GM18867 (cell line): ENCODE results near the gene FBXO3.

Experiments used
- ATAC-seq: cut with Tn5 transposase; IDR thresholded peaks from one replicate; pipeline ENCODE4 v1.9.1; 2021; ENCODE audit warnings: mild to moderate bottlenecking, moderate library complexity; ENCODE audit not compliant: unreplicated experiment

FBXO3 gene

DNA sequence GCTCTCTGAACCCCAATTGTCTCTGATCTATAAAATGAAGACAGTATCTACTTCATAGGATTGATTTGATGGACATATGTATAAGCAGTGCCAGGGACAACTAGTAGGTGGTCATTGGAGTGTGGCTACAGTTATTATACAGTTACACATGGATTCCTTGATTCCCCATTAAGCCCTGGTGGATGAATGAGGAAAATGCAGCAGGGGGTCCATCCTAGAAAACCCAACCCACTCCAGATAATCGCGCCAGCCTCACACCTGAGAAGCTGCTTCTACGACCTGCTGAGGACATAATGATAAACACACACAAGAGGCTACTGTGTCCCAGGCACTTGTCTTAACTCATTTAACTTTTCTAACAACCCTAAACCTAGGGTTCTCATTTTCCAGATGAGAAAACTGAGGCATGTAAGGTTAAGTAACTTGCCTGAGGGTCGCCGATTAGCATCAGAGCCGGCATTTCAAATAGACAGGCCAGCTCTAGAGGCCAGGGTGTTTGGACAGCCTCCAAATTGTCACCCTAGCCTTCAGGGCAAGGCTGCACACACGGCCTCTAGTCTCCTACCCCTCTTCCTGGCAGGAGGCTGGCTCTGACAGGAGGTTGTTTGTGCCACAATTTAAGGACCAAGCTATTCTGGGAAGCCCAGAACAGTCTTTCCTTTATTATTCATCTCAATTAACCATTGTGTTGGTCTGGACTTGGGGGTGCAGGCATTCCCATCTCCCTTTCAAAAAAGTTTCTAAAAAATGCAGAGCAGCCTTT is 69.9 kb downstream of the FBXO3 start:
- ATAC-seq: no peak

DNA sequence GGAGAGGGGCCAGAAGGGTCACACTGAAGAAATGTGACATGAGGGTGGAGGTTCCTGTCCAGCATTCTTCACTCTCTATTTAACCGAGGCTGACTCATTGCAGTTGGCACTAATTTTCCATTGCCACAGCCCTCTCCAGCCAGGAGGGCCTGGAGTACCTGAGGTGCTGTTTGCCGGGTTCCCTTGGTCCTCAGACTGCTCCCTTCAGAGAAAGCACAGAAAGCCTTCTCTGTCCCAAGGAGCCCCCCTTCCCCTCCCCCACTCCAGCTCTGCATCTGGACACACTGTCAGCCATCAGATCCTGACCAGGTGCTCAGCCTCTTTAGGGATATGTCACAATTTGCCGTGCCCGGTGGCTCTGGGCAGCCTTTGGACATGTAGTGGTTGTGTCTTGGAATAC is 70.5 kb downstream of the FBXO3 start:
- ATAC-seq: no peak

DNA sequence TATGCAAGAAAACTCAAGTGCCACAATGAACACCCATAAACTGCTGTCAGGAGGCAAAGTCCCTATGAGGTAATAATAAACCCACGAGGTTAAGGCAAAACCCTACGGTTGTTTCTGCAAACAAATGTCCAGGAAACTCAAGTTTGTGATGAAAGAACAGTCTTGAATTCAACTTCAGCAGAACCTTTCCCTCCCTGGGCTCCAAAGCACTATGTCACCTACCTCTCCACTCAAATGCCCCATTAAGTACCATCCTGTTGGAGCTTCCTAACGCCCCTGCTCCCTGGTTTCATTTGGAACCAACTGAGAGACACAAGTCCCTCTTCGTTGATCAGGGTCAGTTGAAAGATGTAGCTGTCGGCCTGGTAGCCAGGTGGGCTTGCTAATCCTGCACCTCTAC is 71.1 kb downstream of the FBXO3 start:
- ATAC-seq: no peak

DNA sequence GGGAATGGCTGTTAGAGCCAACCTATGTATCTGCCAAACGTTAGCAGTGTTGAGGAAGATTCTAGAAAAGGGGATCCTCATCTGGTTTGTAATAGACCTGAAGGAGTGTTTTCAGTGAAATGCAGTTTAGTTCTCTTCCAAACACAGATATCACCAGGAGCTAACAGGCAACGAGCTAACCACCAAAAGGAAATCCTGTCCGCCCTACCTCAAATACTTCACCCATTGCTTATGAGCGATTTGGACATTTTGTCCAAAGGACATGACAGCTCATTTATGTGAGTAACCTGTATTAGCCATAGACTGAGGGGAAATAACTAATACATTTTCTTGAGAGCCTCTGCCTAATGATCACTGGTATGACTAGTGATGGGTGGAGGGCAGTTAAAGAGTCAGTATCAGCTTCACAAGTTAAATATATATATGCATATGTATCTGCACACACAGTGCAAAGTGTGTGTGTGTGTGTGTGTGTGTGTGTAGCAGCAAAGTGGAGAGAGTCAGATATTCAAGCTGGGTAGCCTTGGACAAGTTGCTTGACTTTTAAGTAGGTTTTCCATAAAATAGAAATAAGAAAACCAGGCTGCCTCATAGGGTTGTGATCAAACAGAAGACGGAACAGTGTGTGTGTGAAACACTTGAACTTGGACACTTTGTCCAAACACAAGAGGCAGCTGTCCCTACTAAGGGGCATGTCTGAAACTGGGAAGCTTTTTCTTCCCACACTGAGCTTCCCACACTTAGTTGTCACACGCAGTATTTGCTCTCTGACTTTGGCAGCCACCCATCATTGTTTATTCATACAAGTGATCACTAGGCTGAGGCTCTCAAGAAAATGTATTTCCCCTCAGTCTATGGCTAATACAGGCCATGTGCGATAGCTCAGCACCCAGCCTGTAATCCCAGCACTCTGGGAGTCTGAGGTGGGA is 72.8 kb downstream of the FBXO3 start:
- ATAC-seq: no peak

DNA sequence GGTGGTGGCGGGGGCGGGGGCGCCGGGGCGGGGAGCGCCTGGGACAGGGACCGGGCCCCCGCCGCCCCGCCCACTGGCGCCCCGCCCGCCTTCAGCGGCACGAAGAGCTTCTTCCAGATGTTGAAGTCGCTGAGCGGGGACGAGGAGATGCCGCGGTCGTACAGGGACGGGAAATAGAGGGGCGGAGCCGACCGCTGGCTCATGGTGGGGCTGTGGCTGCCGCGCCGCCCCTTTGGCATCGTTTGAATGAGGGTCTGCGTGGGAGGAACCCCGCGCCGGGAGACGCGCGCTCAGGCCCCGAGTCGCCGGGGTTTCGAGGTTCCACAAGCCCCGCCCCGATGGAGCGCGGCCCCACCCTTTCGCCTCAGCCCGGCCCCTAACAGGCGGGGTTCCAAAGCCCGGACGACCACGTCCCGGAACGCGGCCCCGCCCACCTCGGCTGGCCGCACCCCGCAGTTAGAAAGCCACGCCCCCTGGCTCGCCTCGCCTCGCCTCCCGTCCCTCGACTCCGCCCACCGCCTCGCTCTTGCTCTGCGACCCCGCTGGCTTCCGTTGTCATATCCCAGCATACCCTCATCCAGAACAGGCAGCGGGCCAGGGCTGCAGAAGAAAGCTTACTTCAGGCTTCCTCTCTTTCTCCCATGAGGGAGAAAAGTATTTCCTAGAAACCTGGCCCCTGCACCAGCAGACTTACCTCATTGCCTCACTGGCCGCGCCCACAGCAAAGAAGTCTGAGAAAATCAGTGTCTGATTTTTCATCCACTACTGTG is 73.6 kb downstream of the FBXO3 start, which contains the start of gene C11orf91:
TSS of gene C11orf91 (minus strand) at position 325 of the 770 bp plus-strand sequence. CDS start at position 239, 86 bp downstream.
- ATAC-seq: peak; percentile 95

DNA sequence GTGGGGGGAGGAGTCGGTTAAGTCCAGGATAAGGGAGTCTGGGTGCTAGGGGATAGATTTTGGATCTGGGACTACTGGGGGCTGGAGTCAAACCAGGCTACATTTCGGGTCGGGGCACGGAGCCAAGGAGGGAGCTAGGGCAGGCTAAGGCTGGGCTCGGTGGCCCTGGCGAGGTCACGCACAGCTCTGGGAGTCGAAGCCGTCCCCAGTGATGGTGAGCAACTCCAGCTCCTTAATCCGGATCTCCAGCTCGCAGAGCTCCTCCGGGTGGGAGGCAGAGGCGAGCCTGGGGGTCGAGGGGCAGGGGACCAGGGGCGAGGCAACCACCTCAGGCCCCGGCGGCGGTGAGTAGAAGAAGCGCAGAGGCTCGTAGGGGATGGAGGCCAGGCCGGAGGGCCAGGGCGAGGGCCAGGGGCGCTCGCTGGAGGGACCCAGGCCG is 74.2 kb downstream of the FBXO3 start:
- no peak for ATAC-seq

DNA sequence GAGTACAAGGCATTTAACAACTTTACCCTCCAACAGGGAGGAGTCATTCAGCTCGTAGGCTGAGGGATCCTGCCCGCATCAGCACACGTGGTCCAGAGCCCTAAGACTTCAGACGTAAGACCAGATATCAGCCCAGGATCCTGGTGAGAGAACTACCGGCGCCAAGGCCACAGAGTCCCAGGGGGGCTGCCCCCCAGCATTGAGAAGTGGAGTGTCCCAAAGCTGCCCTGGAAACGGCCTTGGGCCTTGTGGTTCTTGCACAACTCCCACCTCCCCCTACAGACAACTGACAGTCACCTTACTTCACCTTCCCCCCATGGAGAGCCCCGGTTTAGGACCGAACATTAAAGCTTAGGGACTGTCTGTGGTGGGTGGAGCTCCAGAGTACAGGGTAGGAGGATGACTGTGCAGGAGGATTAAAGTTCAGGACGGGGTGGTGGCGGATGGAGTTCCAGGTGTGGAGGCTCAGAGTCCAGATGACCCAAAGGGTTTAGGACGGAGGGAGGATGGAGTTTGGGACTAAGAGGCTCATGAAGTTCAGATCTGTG is 74.7 kb downstream of the FBXO3 start:
- ATAC-seq: no peak

DNA sequence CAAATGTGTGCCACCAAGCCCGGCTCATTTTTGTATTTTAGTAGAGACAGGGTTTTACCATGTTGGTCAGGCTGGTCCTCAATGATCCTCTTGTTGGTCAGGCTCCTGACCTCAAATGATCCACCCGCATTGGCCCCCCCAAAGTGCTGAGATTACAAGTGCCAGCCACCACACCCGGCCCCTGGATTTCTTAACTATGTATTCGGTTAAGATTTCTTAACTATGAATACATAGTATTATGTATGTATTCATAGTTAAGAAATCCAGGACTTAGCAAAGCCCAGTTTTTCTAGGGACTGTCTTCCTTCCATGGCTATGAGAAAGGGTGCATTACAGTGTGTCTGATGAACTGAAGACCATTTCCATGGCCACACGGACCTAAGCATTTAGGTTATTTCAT is 75.4 kb downstream of the FBXO3 start:
- no peak for ATAC-seq

DNA sequence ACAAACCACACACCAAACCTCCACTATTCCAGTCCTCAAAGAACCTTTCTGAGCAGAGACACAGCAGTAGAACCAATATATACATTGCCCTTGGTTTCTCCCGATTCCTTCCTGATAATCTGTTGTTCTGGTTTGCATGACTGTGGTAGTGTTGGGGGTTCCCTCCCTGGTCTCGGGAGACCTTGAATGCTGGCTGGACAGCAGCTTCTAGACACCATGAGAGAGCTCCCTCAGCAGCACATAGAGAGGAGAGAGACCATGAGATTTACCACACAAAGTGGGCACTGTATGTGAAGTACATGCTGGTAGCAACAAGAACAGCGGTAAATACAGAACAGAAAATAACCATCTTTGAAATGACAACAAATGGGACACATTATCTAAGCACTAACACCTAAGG is 76.3 kb downstream of the FBXO3 start:
- ATAC-seq: no peak

DNA sequence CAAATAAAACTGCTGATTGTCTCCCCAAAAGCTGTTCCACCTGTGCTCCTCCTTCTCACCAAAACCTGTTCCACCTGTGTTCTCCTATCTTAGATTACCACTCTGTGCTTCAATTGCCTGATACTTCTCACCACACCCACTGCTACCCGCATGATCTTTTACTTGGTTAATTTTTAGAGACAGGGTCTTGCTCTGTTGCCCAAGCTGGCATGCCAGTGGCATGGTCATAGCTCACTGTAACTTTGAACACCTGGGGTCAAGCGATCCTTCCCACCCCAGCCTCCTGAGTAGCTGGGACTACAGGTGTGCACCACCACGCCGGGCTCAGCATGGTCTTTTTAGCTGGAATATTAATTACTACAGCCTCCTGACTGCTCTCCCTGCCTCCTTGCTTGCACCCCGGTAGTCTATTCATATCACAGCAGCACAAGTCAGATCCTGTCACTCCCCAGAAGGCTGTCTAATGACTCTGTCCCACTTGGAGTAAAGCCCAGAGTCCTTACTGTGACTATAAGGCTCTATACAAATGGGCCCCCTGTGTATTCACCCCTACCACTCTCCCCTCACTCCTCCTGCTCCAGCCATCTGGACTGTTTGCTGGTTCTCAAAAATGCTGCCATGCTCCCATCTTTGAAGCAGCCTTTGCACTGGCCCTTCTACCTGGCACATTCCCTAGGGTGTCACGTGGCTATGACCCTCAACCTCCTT is 77.2 kb downstream of the FBXO3 start:
- ATAC-seq: no peak

DNA sequence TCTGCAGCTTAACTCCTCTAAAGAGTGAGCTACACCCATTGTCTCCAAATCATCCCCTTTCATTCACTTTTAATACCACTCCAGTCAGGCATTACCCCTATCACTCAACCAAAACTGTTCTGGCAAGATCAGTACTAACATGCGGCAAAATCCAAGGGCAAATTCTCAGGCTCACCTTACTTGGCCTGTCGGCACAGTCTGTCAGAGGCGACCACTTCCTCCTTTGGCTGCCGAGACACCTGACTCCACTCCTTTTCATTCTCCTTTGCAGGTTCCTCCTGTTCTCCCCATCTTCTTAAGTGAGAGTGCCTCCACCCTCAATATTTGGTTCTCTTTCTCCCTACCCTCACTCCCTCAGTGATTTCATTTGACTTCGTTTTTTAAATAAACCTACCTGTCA is 77.9 kb downstream of the FBXO3 start:
- ATAC-seq: no peak

DNA sequence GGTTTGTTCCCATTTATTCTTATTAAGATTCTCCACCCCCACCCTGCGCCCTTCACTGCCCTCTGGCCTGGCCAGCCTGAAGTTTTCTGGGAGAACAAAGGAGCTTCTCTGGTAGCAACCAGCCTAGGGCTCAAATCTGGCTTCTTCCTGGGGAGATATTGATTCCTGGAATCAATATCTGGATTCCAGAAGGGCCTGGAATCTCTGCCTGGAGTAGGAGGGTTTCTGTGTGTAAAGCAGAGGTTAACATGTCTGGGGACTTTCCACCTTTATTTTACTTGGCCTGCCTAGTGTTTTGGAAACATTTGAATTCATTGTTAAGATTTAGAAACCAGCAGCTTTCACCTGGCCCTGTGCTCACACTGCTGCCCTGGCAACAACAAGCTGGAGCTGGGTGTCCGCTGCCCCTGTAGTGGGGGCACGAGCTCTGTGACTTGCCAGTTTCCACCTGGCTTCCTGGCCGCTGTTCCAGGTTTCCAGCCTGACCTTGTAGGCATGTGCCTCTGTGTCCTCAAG is 79.2 kb downstream of the FBXO3 start:
- ATAC-seq: no peak

DNA sequence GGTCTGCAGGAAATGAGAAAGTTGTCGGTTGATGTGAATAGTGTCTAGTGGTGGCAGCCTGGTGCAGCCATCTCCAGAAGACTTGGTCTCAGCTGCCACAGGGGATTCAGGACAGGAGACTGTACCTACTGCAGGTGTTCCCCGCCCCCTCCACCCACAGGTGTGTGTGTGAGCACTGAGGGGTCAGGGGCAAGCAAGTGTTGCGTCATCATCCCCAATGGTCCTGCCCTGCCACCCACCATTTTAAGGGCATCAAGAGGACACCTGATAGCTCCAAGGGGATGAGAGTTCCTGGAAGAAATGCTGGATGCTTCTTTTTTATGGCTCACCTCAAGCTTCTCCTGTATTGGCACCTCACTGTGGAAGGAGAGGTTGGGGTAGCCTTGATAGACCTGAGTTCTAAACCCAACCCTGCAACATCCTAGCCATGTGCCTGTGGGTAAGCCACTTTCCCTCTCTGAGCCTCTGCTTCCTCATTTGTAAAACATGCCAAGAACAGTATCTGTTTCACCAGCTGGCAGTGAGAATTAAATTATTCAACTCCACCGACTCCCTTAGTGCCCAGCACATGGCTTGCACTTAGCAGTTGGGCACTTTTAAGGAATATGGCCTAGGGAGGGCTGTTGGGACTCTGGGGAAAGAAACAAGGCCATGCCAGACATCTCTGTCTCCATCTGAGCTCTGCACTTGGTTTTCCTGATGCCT is 79.8 kb downstream of the FBXO3 start:
- ATAC-seq: no peak

DNA sequence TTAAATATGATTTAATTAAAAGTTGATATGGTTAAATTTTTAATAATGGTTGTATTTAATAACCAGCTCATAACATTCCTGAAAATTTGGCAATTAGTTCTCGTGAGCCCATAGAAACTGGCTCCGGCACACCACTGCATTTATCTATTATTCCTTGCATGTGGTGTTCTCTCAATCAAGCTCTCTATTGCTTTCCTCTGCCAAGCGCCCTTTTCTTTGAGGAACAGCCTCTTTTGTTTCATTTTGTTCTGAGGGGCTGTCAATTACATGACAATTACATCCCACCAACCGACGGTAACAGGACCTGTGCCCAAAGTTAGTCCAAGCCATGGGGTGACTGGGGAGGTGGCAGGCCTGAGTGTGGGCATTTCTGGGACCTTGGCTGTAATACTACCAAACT is 81.8 kb downstream of the FBXO3 start:
- ATAC-seq: no peak

DNA sequence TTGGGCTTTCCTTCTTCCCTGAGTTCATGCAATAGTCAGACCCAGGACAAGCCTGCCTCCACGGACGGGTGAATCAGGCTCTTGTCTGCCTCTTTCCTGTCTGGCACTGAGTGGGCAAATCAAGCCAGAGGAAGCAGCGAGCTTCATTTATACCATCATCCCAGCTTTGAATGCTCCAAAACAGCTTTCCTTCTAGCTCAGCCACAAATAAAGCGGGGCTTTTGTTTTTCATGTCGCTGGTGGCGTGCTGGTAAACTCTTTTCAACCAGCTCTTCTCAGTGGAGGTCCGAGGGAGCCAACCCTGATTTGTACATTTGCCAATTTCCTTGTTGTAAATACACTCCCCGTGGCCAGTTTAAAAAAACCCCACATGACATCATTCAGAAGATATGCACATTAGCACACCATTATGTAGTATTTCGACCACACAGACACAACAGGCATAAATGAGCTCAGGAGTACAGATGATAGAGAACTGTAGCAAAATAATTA is 82.3 kb downstream of the FBXO3 start:
- no peak for ATAC-seq

DNA sequence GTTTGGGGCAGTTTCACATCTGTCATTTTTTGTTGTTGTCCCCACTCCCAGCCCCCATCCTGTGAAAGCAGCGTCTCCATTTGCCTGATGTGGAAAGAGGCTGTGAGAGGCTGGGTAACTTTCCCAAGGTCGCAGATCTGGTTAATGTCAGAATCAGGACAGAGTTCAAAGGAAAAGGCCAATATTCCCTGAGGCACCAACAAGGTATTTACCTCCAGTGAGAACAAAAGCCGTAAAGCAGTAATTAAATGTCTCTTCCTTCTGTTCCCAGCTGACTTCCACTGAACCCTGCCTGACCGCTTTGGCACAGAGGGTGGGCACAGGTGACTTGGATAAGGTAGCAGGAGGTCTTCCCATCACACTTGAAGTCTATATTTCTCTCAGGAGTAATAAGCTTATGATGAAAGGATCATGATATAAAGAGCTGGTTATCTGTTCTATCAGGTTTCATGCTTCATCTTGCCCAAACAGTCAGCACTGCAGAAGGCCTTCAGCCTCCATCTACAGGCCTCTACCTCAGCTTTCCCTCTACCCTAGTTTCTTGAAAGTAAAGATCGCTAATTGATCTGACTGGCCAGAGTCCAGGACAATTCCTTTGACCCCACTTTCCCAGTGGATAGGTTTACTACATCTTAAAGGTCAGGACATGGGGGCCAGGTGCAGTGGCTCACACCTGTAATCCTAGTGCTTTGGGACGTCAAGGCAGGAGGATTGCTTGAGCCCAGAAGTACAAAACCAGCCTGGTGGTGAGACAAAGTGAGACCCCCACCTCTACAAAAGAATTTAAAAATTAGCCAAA is 83.1 kb downstream of the FBXO3 start:
- no peak for ATAC-seq
